Neural crest cell (in vitro differentiated cells): ENCODE measurements around the gene CUX1. TPM values are rescaled to one million over a fixed set of nuclear protein-coding genes. Genes with fewer than 3 reads are reported as not detected.
"Not testable (repeated sequence)": the region's sequence is repeated elsewhere in the genome, so short reads cannot be mapped to it uniquely, and the experiment has no call there.

Source experiments
- DNase-seq: peaks from one replicate; pipeline ENCODE4 v3.0.0; 2021; ENCODE audit warnings: low read depth, mixed read lengths, low spot score
- H3K27ac Mint-ChIP-seq: one replicate; pipeline ENCODE4 v1.8.0; 2021; ENCODE audit warnings: mild to moderate bottlenecking, mixed read lengths; ENCODE audit not compliant: unreplicated experiment
- H3K27me3 Mint-ChIP-seq: 2 replicates; pipeline ENCODE4 v1.8.0; 2021; ENCODE audit warnings: low read depth, mild to moderate bottlenecking, mixed read lengths
- H3K36me3 Mint-ChIP-seq: 2 replicates; pipeline ENCODE4 v1.8.0; 2021; ENCODE audit warnings: low read depth, mild to moderate bottlenecking, mixed read lengths
- H3K4me1 Mint-ChIP-seq: 2 replicates; pipeline ENCODE4 v1.8.0; 2021; ENCODE audit warnings: mixed read lengths
- H3K4me3 Mint-ChIP-seq: one replicate; pipeline ENCODE4 v1.8.0; 2021; ENCODE audit warnings: mild to moderate bottlenecking, mixed read lengths
- H3K9me3 Mint-ChIP-seq: 2 replicates; pipeline ENCODE4 v1.8.0; 2021; ENCODE audit warnings: mixed read lengths
- total RNA-seq: library from RNA; stranded (reverse); gene quantifications from 2 replicates; pipeline ENCODE4 v1.2.1, GENCODE V29; 2021
- TF ChIP-seq, protein P1 (sequence below): fragments of 200-600 bp; sonication (generic); conservative IDR thresholded peaks from 2 replicates; pipeline ENCODE4 v1.5.0; 2021; ENCODE audit warnings: antibody characterized with exemption, mild to moderate bottlenecking

The CUX1 gene
- total RNA-seq, 1 donor from 2014 or later, result 60.0 TPM

GRCh38 chr7:102223184-102223583 lies 405.8 kb downstream of the CUX1 start:
- no peaks in the 10 kb centered on the region for H3K4me1 Mint-ChIP-seq

GRCh38 chr7:102225025-102225424 lies 407.6 kb downstream of the CUX1 start:
- H3K27me3 Mint-ChIP-seq, result no peaks in the 10 kb centered on the region
- no peaks in the 10 kb centered on the region for H3K36me3 Mint-ChIP-seq
- TF ChIP-seq, protein P1, sequence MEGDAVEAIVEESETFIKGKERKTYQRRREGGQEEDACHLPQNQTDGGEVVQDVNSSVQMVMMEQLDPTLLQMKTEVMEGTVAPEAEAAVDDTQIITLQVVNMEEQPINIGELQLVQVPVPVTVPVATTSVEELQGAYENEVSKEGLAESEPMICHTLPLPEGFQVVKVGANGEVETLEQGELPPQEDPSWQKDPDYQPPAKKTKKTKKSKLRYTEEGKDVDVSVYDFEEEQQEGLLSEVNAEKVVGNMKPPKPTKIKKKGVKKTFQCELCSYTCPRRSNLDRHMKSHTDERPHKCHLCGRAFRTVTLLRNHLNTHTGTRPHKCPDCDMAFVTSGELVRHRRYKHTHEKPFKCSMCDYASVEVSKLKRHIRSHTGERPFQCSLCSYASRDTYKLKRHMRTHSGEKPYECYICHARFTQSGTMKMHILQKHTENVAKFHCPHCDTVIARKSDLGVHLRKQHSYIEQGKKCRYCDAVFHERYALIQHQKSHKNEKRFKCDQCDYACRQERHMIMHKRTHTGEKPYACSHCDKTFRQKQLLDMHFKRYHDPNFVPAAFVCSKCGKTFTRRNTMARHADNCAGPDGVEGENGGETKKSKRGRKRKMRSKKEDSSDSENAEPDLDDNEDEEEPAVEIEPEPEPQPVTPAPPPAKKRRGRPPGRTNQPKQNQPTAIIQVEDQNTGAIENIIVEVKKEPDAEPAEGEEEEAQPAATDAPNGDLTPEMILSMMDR, result no peak
- no peak overlapping the region for H3K27ac Mint-ChIP-seq
- no peak overlapping the region for H3K4me3 Mint-ChIP-seq
- no peaks in the 10 kb centered on the region for H3K9me3 Mint-ChIP-seq
- no peak for DNase-seq
- H3K4me1 Mint-ChIP-seq, result no peaks in the 10 kb centered on the region

More at GRCh38 chr7:102223184-102223583, 405.8 kb downstream of the CUX1 start:
- H3K36me3 Mint-ChIP-seq, result no peaks in the 10 kb centered on the region
- no peak overlapping the region for H3K4me3 Mint-ChIP-seq
- TF ChIP-seq, protein P1, result no peak
- DNase-seq, result no peak
- H3K9me3 Mint-ChIP-seq, result no peaks in the 10 kb centered on the region
- no peaks in the 10 kb centered on the region for H3K27me3 Mint-ChIP-seq
- H3K27ac Mint-ChIP-seq, result no peak overlapping the region

DNA sequence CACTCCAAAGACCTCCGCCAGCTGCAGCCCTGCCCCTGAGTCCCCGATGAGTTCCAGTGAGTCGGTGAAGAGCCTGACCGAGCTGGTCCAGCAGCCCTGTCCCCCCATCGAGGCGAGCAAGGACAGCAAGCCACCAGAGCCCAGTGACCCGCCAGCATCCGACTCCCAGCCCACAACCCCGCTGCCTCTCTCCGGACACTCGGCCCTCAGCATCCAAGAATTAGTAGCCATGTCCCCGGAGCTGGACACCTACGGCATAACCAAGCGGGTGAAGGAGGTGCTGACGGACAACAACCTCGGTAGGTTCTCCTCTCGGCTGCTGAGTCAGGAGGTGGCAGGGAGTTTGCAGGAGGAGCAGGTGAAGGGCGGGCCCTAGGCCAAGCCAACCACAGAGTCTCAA lies 409.9 kb downstream of the CUX1 start:
- peaks cover 1% of the 10 kb centered on the region for H3K36me3 Mint-ChIP-seq
- no peak for DNase-seq
- H3K9me3 Mint-ChIP-seq, result no peaks in the 10 kb centered on the region
- TF ChIP-seq, protein P1, result no peak
- no peak overlapping the region for H3K27ac Mint-ChIP-seq
- no peak overlapping the region for H3K4me3 Mint-ChIP-seq
- H3K4me1 Mint-ChIP-seq, result no peaks in the 10 kb centered on the region
- H3K27me3 Mint-ChIP-seq, result no peaks in the 10 kb centered on the region

DNA sequence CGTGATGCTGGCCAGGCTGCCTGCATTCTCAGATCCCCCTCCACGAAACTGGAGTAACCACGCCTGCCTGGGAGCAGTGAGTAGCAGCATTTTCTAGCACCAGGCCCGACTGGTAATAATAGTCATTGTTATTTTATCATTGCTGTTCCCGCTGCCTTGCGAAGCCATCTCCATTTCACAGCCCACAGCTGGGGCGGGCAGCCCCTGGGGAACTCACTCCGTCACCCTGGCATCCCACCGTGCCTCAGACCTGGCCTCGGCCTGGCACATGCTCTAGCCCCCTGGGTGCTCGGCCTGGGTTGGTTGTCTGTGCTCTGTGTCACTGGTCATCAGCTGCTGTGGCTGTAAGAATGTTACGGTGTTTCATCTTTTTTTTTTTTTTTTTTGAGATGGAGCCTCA lies 411.5 kb downstream of the CUX1 start:
- Mint-ChIP-seq H3K27me3 (no peaks in the 10 kb centered on the region), H3K4me3 (no peak overlapping the region), H3K9me3 (no peaks in the 10 kb centered on the region), H3K4me1 (no peaks in the 10 kb centered on the region), H3K36me3 (peaks cover 3% of the 10 kb centered on the region), H3K27ac (no peak overlapping the region)
- TF ChIP-seq, protein P1, result no peak
- DNase-seq, result no peak

- not testable (repeated sequence) for H3K27me3 Mint-ChIP-seq, H3K36me3 Mint-ChIP-seq, H3K4me3 Mint-ChIP-seq, H3K4me1 Mint-ChIP-seq, H3K9me3 Mint-ChIP-seq, H3K27ac Mint-ChIP-seq, DNase-seq
These were observed 412.7 kb downstream of the CUX1 start for GRCh38 chr7:102230162-102230561.

DNA sequence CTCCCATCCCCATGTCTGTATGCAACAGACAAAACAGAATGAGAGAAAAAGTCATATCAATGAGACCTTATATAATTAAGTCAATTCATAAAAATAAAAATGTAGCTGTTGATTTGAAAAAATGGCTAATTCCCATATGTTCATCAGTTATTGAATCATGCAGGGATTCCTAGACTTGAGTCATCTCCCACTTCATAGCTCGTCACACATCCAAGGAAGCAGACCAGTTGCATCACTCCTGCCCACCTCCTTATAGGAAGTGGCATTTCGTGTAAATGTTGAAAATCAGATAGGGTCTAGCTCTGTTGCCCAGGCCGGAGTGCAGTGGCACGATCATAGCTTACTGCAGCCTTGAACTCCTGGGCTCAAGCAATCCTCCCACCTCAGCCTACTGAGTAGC lies 413.2 kb downstream of the CUX1 start:
- DNase-seq, result no peak
- no peaks in the 10 kb centered on the region for H3K4me1 Mint-ChIP-seq
- H3K27ac Mint-ChIP-seq, result no peak overlapping the region
- TF ChIP-seq, protein P1, result no peak
- H3K27me3 Mint-ChIP-seq, result no peaks in the 10 kb centered on the region
- peaks cover 3% of the 10 kb centered on the region for H3K36me3 Mint-ChIP-seq
- H3K4me3 Mint-ChIP-seq, result no peak overlapping the region
- no peaks in the 10 kb centered on the region for H3K9me3 Mint-ChIP-seq
